GM23248 (cell line): ENCODE data around the gene ALDH16A1. TPM values are rescaled to one million over a fixed set of nuclear protein-coding genes. Genes with fewer than 3 reads are reported as not detected.

Experiments used
- DNase-seq: peaks from one replicate; pipeline ENCODE4 v3.0.0-alpha.2; 2015
- H2AFZ ChIP-seq: fragments of 200-600 bp; sonication (generic); 2 replicates; pipeline ENCODE4 v1.6.1; 2016; ENCODE audit warnings: antibody characterized with exemption
- H3F3A ChIP-seq: fragments of 200-600 bp; sonication (generic); 2 replicates; pipeline ENCODE4 v1.6.1; 2016; ENCODE audit warnings: mild to moderate bottlenecking, antibody characterized with exemption, mixed run types; ENCODE audit not compliant: insufficient read depth
- H3K27ac ChIP-seq: fragments of 200-600 bp; sonication (generic); 2 replicates; pipeline ENCODE4 v1.5.1; 2016; ENCODE audit warnings: mild to moderate bottlenecking
- H3K27me3 ChIP-seq: fragments of 200-600 bp; sonication (generic); replicated peaks from 2 replicates; pipeline ENCODE4 v1.6.1; 2016; ENCODE audit warnings: mild to moderate bottlenecking; ENCODE audit not compliant: insufficient read depth
- H3K36me3 ChIP-seq: fragments of 200-600 bp; sonication (generic); 2 replicates; pipeline ENCODE4 v1.6.1; 2016; ENCODE audit warnings: low read depth, mild to moderate bottlenecking
- H3K4me1 ChIP-seq: fragments of 200-600 bp; sonication (generic); 2 replicates; pipeline ENCODE4 v1.6.1; 2016; ENCODE audit warnings: mild to moderate bottlenecking; ENCODE audit not compliant: insufficient read depth
- H3K4me2 ChIP-seq: fragments of 200-600 bp; sonication (generic); one replicate; pipeline ENCODE4 v1.6.1; 2016; ENCODE audit warnings: mild to moderate bottlenecking; ENCODE audit not compliant: unreplicated experiment
- H3K4me3 ChIP-seq: fragments of 200-600 bp; sonication (generic); 2 replicates; pipeline ENCODE4 v1.5.1; 2016; ENCODE audit warnings: mild to moderate bottlenecking
- H3K79me2 ChIP-seq: fragments of 200-600 bp; sonication (generic); 2 replicates; pipeline ENCODE4 v1.6.1; 2016; ENCODE audit warnings: mild to moderate bottlenecking; ENCODE audit not compliant: insufficient read depth
- H3K9ac ChIP-seq: fragments of 200-600 bp; sonication (generic); 2 replicates; pipeline ENCODE4 v1.6.1; 2016; ENCODE audit warnings: mild to moderate bottlenecking
- H3K9me2 ChIP-seq: fragments of 200-600 bp; sonication (generic); 2 replicates; pipeline ENCODE4 v1.6.1; 2016; ENCODE audit warnings: mixed run types, mild to moderate bottlenecking, moderate library complexity; ENCODE audit not compliant: insufficient read depth
- H3K9me3 ChIP-seq: fragments of 200-600 bp; sonication (generic); one replicate; pipeline ENCODE4 v1.6.1; 2017; ENCODE audit warnings: low read depth
- H4K20me1 ChIP-seq: fragments of 200-600 bp; sonication (generic); 2 replicates; pipeline ENCODE4 v1.6.0; 2016; ENCODE audit not compliant: insufficient read depth
- EZH2 ChIP-seq: fragments of 200-600 bp; sonication (generic); IDR thresholded peaks from 2 replicates; pipeline ENCODE4 v1.6.1; 2018; ENCODE audit warnings: antibody characterized with exemption, mild to moderate bottlenecking; ENCODE audit not compliant: insufficient read depth, poor library complexity, severe bottlenecking
- EZH2phosphoT487 ChIP-seq: fragments of 200-600 bp; sonication (generic); IDR thresholded peaks from 2 replicates; pipeline ENCODE4 v1.6.1; 2018; ENCODE audit warnings: antibody characterized with exemption, moderate library complexity, mild to moderate bottlenecking, low read depth; ENCODE audit not compliant: insufficient read depth
- WGBS, 2 experiments: methylation state at CpG; one replicate each; pipeline ENCODE4 v1.1.6; 2015 to 2017; ENCODE audit warnings: low lambda C conversion rate in 2 of 2, low coverage in 1 of 2; ENCODE audit errors: missing lambda C conversion rate in 2 of 2; 5-methylcytosine and 5-hydroxymethylcytosine counted together
- in situ Hi-C: fragments of 300-500 bp; cut with MboI; formaldehyde crosslinking; loops from 2 replicates; pipeline ENCODE4 v1.15.0; 2020
- polyA plus RNA-seq: library from polyadenylated mRNA; unstranded; fragments of >200 nt; fragmentation: Nextera tagmentation; extraction: Ambion mirVana; gene quantifications from 2 replicates; pipeline ENCODE4 v1.2.1, GENCODE V29; 2016
- total RNA-seq: library from RNA; depleted of rRNA; stranded (reverse); fragments of >200 nt; shearing (Covaris generic); gene quantifications from 2 replicates; pipeline ENCODE4 v1.2.3, GENCODE V29; 2014

The ALDH16A1 gene
- total and polyA plus RNA-seq, 2 experiments from 2014 or later: 9.4 to 30.4 TPM

GRCh38 chr19:49421878-49422202 lies 31.2 kb upstream of the ALDH16A1 start:
- no peak overlapping the region for H3K4me3 ChIP-seq
- no peaks in the 10 kb centered on the region for H3K9me2 ChIP-seq
- H2AFZ ChIP-seq: no peak overlapping the region
- no peaks in the 10 kb centered on the region for H3K79me2 ChIP-seq
- H3K9ac ChIP-seq: no peak overlapping the region
- H3K9me3 ChIP-seq: no peaks in the 10 kb centered on the region
- H3K4me2 ChIP-seq: no peak overlapping the region
- H3K27me3 ChIP-seq: peaks cover 73% of the 10 kb centered on the region
- H3K27ac ChIP-seq: no peak overlapping the region
- no peaks in the 10 kb centered on the region for H3F3A ChIP-seq
- in situ Hi-C loops: no loop called here
- no peaks in the 10 kb centered on the region for H4K20me1 ChIP-seq
- DNase-seq: no peak
- WGBS, 2 experiments: 15 to 30% methylated on average over 2 to 3 of the region's 3 CpGs
- H3K36me3 ChIP-seq: no peaks in the 10 kb centered on the region
- H3K4me1 ChIP-seq: 0 out of 2 replicates have a peak, but pooled peaks cover 5% of the 10 kb centered on the region
- TF ChIP-seq EZH2phosphoT487 (no peak), EZH2 (no peak)

DNA sequence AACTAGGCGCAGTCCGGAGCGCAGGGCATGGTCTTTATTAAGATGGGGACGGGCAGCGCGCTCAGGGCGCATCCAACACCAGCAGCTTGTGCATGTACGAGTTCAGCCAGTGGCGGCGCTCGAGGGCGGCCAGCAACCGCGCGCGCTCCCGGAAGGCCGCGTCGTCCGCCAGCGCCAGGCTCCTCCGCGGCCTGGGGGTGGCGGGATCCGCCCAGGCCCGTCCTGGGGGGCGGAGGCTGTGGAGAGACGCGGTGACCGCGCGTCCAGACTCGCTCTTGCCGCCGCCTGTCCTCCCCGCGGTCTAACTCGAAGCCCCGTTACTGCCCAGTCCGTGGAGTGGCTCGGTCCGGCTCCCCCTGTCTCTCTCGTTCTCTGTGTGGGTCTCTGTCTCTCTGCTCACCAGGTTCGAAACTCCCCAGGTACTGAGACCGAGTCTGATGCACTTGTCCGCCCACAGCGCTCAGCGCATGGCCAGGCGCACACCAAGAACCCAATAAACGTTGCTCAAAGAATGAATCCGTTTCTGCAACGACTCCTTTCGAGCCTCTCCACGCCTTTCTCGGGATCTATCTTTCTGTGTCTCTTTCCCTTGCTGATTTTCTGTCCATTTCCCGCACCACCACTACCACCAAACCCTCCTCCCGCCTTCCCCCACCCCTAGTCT lies 30.5 kb upstream of the ALDH16A1 start:
- peak; percentile 63 for DNase-seq

DNA sequence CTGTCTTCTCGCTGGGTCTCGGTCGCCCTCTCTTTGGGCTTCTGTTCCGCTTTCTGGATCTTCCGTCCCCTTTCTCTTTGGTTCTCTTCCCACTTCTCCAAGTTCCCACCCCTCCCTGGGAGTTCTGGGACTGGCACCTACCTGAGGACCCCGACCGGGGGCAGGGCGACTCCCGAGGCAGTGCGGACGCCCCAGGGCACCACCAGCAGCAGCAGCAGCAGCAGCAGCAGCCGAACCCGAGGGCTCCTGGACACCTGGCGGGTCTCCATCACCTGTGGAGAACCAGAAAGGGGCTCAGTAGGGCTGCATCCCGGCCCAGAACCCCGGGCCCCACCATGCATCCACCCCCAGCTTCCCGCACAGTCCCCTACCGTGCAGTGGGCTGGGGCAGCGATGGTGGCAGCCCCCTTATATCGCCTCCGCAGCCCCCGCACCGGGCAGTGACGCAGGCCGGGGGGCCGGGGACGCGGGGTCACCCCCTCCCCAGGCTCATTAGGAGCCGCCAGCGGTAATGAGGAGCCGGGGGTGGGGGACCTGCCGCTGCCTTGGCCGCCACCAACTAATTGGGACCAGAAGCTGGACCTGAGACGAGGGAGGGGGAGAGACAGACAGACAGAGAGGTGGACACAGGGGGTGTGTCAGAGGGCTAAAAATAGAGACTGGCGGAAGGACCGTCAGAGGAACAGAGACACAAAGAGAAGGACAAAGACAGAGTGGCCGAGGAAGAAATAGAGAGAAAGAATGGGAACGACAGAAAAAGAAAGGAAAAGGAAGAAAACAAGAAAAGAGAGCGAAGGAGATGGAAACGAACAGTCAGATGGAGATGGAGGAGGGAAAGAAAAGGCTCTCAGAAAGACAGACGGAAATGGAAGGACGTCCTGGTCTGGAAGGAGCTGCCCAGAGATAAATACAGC lies 29.7 kb upstream of the ALDH16A1 start, which contains the start of gene PTH2:
PTH2 (minus strand) TSS at position 371 of the 914 bp plus-strand sequence; CDS start at position 269, 102 bp downstream.
- H3K4me3 ChIP-seq: no peak within 1 kb of the TSS
- WGBS, 2 experiments: 6 to 11% methylated on average over 32 to 42 of the region's 42 CpGs

More for the DNA sequence above, 30.5 kb upstream of the ALDH16A1 start:
- Histone ChIP-seq H3K4me3 (no peak overlapping the region), H3K9me3 (no peaks in the 10 kb centered on the region), H3F3A (no peaks in the 10 kb centered on the region), H4K20me1 (no peaks in the 10 kb centered on the region), H3K27me3 (peaks cover 80% of the 10 kb centered on the region), H3K9me2 (no peaks in the 10 kb centered on the region), H2AFZ (no peak overlapping the region), H3K79me2 (no peaks in the 10 kb centered on the region), H3K4me2 (peak overlapping the region; percentile 21), H3K27ac (no peak overlapping the region), H3K4me1 (0 out of 2 replicates have a peak, but pooled peaks cover 5% of the 10 kb centered on the region), H3K9ac (no peak overlapping the region), H3K36me3 (no peaks in the 10 kb centered on the region)
- TF ChIP-seq EZH2phosphoT487 (peak; percentile 47; the same call in 1 of the 2 replicates), EZH2 (peak; percentile 90)
- in situ Hi-C loops: no loop called here
- 6 to 8% methylated on average over 34 to 52 of the region's 58 CpGs for WGBS, 2 experiments

GRCh38 chr19:49423985-49424303 lies 29.1 kb upstream of the ALDH16A1 start:
- in situ Hi-C loops: no loop called here
- Histone ChIP-seq H3F3A (no peaks in the 10 kb centered on the region), H2AFZ (no peak overlapping the region), H4K20me1 (no peaks in the 10 kb centered on the region), H3K36me3 (no peaks in the 10 kb centered on the region), H3K4me2 (no peak overlapping the region), H3K9ac (no peak overlapping the region), H3K4me3 (no peak overlapping the region), H3K4me1 (0 out of 2 replicates have a peak, but pooled peaks cover 5% of the 10 kb centered on the region), H3K27ac (no peak overlapping the region), H3K9me2 (no peaks in the 10 kb centered on the region), H3K9me3 (no peaks in the 10 kb centered on the region), H3K79me2 (no peaks in the 10 kb centered on the region), H3K27me3 (peaks cover 85% of the 10 kb centered on the region)
- 12 to 26% methylated on average over 3 of the region's 3 CpGs for WGBS, 2 experiments
- TF ChIP-seq EZH2: no peak
- TF ChIP-seq EZH2phosphoT487: no peak
- DNase-seq: no peak

More for the DNA sequence above, 29.7 kb upstream of the ALDH16A1 start, which contains the start of gene PTH2:
- Histone ChIP-seq H3K79me2 (no peaks in the 10 kb centered on the region), H3K9me2 (no peaks in the 10 kb centered on the region), H4K20me1 (no peaks in the 10 kb centered on the region), H3F3A (no peaks in the 10 kb centered on the region), H3K9me3 (no peaks in the 10 kb centered on the region), H3K36me3 (no peaks in the 10 kb centered on the region), H3K27ac (no peak within 1 kb of the TSS), H3K4me1 (0 out of 2 replicates have a peak, but pooled peaks cover 5% of the 10 kb centered on the region), H3K9ac (no peak within 1 kb of the TSS), H3K4me2 (peak within 1 kb of the TSS; percentile 21), H3K27me3 (peaks cover 85% of the 10 kb centered on the region), H2AFZ (no peak within 1 kb of the TSS)
- no peak for DNase-seq
- TF ChIP-seq EZH2: no peak
- TF ChIP-seq EZH2phosphoT487: 0 out of 2 replicates have a peak, but pooled peaks have one; percentile 4
- in situ Hi-C loops: no loop called here
